HPDE6-E6E7 (cell line): ENCODE results near the gene SPATA24.
"Not testable (repeated sequence)": the region's sequence is repeated elsewhere in the genome, so short reads cannot be mapped to it uniquely, and the experiment has no call there.

Experiments used
- DNase-seq: peaks from one replicate; pipeline ENCODE4 v3.0.0; 2011; ENCODE audit warnings: missing footprints; ENCODE audit errors: extremely low spot score

SPATA24 gene

GRCh38 chr5:139382807-139383206 lies 21.1 kb downstream of the SPATA24 start:
- DNase-seq = no peak

GRCh38 chr5:139381837-139382761 lies 21.8 kb downstream of the SPATA24 start:
- no peak for DNase-seq

- DNase-seq = no peak
These were observed 24.1 kb downstream of the SPATA24 start for GRCh38 chr5:139379626-139380449.

- no peak for DNase-seq
These were observed 24.9 kb downstream of the SPATA24 start for GRCh38 chr5:139378941-139379361.

- DNase-seq = no peak
These were observed 25.6 kb downstream of the SPATA24 start for GRCh38 chr5:139378101-139378825.

GRCh38 chr5:139377226-139377625 lies 26.7 kb downstream of the SPATA24 start:
- no peak for DNase-seq

GRCh38 chr5:139376364-139376763 lies 27.5 kb downstream of the SPATA24 start:
- DNase-seq = no peak

- no peak for DNase-seq
These were observed 29.0 kb downstream of the SPATA24 start for GRCh38 chr5:139374909-139375308.

- no peak for DNase-seq
These were observed 32.1 kb downstream of the SPATA24 start for GRCh38 chr5:139371482-139372435.

- no peak for DNase-seq
These were observed 34.7 kb downstream of the SPATA24 start for GRCh38 chr5:139369181-139369580.

- DNase-seq = no peak
These were observed 35.3 kb downstream of the SPATA24 start for GRCh38 chr5:139368613-139369012.

- no peak for DNase-seq
These were observed 39.4 kb downstream of the SPATA24 start for GRCh38 chr5:139364466-139364865.

- DNase-seq = no peak
These were observed 40.0 kb downstream of the SPATA24 start for GRCh38 chr5:139363937-139364336.

GRCh38 chr5:139361835-139362429 lies 42.0 kb downstream of the SPATA24 start:
- no peak for DNase-seq

GRCh38 chr5:139360384-139360783 lies 43.5 kb downstream of the SPATA24 start:
- DNase-seq = no peak

- DNase-seq = no peak
These were observed 45.8 kb downstream of the SPATA24 start for GRCh38 chr5:139358064-139358463.

- DNase-seq = not testable (repeated sequence)
These were observed 48.0 kb downstream of the SPATA24 start for GRCh38 chr5:139355900-139356299.

GRCh38 chr5:139354186-139354585 lies 49.7 kb downstream of the SPATA24 start:
- DNase-seq = no peak

GRCh38 chr5:139347863-139348262 lies 56.0 kb downstream of the SPATA24 start:
- DNase-seq = not testable (repeated sequence)
